NOMO-1 (cell line): ENCODE data around the gene SURF6.
"Not testable (repeated sequence)": the region's sequence is repeated elsewhere in the genome, so short reads cannot be mapped to it uniquely, and the experiment has no call there.

Source experiments
- DNase-seq, 2 experiments: peaks; one replicate each; lab custom pipeline; 2025; ENCODE audit not compliant: unreplicated experiment in 2 of 2; lab: John Stamatoyannopoulos, UW

The SURF6 gene

GRCh38 chr9:133348718-133349573 is 13.0 kb upstream of the SURF6 start:
- no peak for DNase-seq

DNA sequence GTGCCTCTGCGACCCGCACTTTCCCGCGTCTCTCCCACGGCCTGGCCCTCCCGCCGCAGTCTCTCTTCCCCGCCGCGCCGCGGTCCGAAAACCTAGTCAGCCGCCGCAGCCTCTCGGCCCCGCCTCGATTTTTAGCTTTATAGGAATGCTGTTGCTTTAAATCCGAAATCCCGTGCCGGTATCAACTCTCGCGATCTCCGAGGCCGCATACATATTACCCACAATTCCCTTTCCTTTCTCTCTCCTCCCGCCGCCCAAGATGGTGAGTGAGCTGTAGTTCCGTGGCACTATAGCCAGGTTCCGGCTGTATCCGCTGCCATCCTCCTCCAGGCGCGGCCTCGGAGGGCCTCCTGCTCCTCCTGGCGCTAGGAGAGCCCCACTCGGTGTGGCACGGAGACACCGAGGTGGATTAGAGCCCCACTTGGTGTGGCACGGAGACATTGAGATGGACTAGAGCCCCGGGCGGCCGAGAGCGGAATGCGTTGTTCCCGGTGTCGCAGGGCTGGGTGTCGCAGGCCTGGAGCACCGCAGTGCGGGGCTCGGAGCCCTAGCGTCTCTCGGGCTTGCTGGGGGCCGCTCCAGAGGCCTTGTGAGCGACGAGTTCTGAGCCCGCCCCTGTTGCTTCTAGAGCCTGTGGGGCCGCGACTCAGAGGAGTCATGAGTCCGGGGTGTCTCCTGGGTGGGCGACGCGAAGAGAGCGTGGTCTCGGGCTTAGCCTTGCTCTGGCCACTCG is 12.2 kb upstream of the SURF6 start, which contains the start of the genes MED22 and RPL7A:
MED22 (minus strand) TSS at position 147 of the 733 bp plus-strand sequence. CDS start 1,469 bp downstream, outside the sequence.
RPL7A (plus strand) TSS at position 234 of the 733 bp plus-strand sequence; CDS start at position 260, 26 bp downstream.
- DNase-seq, result peak; percentile 92 to 94

DNA sequence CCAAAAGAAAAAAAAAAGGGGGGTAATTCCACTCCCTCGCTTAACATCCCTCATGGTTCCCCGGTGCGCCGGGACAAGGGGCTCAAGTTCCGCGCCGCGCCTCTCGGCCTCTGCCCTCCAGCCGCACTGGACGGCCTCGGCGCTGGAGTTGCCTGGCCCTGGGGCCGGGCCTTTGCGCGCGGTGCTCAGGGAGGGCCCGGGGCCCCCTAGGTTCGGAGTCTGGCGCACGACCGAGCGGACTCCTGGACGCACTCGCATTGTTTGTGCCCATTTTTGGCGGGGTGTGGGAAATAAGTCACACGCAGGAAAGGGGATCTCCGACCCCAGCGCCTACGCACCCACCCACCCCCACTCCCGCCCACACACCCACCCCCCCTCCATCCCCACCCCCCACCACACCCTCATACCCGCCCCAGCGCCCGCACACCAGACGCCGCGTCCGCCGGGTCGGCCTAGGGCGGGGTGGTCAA is 11.6 kb upstream of the SURF6 start:
- DNase-seq, result peak in 1 of 2 experiments; percentile 29

DNA sequence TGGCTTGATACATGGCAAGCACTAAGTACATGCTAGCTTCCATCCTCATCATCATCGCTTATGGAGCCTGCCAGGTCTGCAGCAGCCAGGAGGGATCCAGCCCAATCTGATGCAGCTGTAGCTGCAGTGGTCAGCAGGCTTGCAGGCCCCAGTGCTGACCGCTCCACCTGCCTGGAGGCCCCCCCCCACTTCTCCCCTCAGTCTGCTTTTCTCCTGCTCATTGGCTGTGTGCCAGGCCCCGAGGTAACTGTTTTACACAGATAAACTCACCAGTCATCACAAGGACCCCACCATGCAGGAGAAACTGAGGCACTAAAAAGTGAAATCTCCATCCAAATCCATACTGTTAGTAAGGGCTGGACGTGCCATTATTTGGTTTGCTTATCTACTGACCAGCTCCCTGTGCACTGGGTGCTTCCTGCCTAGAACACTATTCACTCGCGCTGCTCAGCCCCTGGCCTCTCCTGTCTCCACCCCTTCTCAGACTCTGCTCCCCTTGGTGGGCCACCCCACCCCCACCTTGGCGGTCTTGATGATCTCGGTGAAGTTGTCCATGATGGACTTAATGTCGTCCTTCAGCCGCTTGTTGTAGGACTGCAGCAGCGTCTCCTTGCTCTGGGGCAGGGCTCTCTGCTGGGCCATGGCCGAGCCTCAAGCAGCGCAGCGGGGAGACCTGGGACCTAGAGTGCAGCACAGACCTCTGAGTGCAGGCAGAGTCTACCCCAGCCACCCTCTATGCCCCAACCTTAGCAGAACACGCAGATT is 10.2 kb upstream of the SURF6 start:
- no peak for DNase-seq

DNA sequence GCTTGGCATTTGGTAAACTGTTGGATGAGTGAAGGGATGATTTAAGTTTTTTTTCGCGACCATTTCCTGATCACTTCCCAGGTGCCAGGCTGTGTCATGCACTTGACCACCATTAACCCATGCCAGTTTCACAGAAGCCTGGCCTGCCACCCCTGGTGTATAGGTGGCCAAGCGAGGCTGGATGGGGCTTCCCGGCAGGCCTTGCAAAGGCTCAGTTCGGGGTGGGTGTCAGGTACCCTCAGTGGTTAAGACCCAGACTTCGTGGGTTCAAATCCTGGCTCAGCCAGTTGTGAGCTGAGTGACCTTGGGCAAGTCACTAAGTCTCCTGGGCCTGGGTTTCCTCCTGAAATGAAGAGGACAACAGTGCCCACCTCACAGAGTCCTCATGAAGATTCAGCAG is 9.6 kb upstream of the SURF6 start:
- no peak for DNase-seq

- DNase-seq, result no peak
Observed at GRCh38 chr9:133344979-133345378, 9.0 kb upstream of the SURF6 start.

GRCh38 chr9:133344071-133344470 is 8.1 kb upstream of the SURF6 start:
- DNase-seq, result no peak

DNA sequence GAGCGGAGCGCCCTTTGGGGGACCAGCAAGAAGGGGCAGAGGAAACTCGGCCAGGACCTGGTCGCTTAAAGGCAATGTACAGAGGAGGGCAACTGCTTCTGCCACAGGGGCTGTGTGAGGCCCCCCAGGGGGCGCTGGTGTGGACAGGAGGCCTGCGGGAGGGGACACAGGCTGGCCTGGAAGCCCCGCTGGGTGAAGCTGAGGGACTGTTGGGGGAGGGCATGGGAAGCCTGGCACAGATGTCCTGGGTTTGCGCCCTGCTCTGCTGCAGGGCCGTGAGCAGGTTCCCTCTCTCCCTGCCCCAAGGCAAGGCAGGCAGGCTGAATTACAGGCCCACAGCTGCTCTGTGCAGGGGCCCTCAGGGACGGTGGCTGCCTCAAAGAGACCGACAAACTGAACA is 6.6 kb upstream of the SURF6 start:
- no peak for DNase-seq

- DNase-seq, result no peak
Observed at GRCh38 chr9:133342069-133342406, 6.0 kb upstream of the SURF6 start.

GRCh38 chr9:133341369-133342068 is 5.5 kb upstream of the SURF6 start:
- DNase-seq, result no peak

- DNase-seq, result no peak
Observed at GRCh38 chr9:133340916-133341315, 4.9 kb upstream of the SURF6 start.

GRCh38 chr9:133340256-133340655 is 4.3 kb upstream of the SURF6 start:
- peak; percentile 23 to 41 for DNase-seq

GRCh38 chr9:133339641-133340040 is 3.7 kb upstream of the SURF6 start:
- DNase-seq, result no peak

DNA sequence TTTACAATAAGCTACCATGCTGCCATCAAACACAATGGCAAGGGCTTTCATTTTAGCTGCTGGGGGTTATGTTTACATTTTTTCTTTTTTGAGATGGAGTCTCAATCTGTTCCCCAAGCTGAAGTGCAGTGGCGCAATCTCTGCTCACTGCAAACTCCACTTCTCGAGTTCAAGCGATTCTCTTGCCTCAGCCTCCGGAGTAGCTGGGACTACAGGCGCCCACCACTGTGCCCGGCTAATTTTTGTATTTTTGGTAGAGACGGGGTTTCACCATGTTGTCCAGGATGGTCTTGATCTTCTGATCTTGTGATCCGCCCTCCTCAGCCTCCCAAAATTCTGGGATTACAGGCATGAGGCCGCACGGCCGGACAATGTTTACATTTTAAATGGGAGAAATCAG is 1.1 kb downstream of the SURF6 start:
- not testable (repeated sequence) for DNase-seq

DNA sequence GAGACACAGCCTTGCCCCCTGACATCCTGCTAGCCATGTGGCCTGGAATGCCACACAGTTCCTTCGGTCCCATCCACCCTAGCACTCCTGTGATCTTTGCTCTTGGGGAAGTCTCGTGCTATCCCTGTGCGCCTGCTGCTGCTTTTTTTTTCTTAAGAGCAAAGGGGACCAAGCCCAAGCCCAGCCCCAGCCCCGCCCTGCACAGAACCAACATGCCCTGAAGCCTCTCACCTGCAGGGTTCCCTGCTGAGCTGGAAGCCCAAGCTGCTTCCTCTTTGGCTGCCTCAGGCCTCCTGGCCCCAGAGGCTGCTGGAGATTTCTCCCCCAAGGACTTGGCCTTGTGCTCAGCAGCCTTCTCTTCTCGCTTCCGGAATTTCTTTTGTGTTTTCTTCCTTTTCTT is 1.8 kb downstream of the SURF6 start:
- DNase-seq, result no peak

DNA sequence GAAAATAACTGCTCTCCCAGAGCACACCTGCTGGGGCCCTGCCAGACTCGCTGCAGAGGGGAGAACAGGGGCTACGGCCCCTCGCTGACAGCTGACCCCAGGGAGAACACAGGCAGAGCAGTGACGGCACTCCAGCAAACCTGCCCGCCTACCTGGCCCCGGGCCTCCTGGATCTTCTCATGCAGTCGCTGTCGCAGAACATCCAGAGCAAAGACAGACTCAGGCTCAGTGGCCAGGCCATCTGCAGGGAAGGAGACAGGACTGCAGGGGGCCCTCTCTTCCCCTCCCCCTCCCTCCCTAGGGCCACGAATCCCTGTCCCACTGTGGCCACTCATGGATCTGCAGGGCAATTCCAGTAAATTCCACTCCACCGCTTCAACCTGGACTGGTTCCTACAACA is 2.4 kb downstream of the SURF6 start:
- no peak for DNase-seq

GRCh38 chr9:133333011-133333410 is 3.0 kb downstream of the SURF6 start:
- DNase-seq, result no peak

GRCh38 chr9:133332381-133332730 is 3.6 kb downstream of the SURF6 start:
- DNase-seq, result no peak

DNA sequence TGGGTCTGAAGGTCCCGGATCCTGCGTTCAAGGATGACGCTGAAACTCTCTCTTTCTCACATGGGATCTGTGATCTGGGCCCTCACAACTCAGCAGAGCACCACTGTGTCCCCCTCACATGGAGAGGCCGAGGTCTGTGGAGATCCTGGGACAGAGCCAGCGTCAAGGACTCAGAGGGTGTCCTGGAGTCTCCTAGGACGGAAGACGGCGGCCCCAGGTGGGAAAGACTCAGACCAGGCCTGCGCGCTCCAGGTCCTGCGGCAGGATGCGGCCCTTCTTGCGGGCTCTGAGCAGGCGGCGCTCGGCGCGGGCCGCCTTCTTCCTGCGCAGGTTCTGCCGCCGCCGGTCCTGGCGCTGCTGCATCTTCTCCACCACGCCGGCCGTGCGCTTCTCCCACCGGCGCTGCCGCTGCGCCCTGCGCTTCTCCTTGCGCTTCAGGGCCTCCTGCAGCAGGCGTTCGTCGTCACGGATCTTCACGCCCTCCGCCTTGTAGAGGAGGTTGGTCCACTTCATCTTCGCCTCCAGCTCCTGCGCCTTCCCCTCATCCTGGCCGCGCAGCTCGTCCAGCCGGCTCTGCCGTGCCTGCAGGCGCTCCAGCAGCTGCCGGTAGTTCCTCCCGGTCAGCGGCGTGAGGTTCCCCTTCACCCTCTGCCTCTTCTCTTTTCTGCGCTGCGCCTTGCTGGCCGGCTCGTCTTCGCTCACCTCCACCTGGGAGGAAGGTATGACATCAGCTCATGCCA is 4.2 kb downstream of the SURF6 start:
- DNase-seq, result no peak

DNA sequence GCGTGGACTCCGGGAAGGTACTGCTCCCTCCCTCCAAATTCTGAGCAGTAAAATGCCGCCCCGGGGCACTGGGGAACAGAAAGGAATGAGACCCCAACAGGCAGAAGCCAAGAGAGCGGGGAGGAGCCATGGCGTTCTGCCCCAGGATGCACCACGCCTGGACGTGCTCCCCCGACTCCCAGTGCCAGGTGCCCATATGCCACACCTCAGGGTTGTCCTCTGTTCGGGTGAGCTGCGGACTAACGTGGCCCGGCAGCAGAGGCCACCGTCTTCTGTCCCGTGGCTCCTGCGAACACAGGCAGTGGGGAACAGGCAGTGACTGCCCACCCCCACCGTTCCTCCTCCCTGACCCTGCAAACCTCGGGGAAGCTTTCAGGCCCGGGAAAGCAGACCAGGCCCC is 4.8 kb downstream of the SURF6 start:
- no peak for DNase-seq
